PC-9 (cell line): ENCODE data around the gene COL4A4. TPM values are rescaled to one million over a fixed set of nuclear protein-coding genes. Genes with fewer than 3 reads are reported as not detected.

Source experiments
- BruUV-seq: library from RNA; stranded (reverse); fragments of 400-500 nt; replicated peaks from 2 replicates; lab custom pipeline; 2021; lab: Mats Ljungman, UMichigan
- CTCF ChIA-PET: fragments of 300-600 bp; sonication (Branson Sonifier 250); formaldehyde crosslinking; loops from one replicate; lab custom pipeline; 2022; ENCODE audit warnings: antibody characterized with exemption; lab: Charles Lee
- POLR2A ChIA-PET: fragments of 300-600 bp; sonication (Branson Sonifier 250); formaldehyde crosslinking; loops from one replicate; lab custom pipeline; 2022; ENCODE audit warnings: antibody characterized with exemption; ENCODE audit not compliant: unreplicated experiment; lab: Charles Lee
- DNase-seq, 2 experiments: peaks; one replicate each; pipeline versions ENCODE4 v3.0.0 to v3.0.0-alpha.2; 2015 to 2022; ENCODE audit warnings: mixed read lengths in 1 of 2
- H2AFZ ChIP-seq: fragments of 200-600 bp; sonication (generic); 2 replicates; pipeline ENCODE4 v1.8.1; 2017; ENCODE audit warnings: antibody characterized with exemption
- H3F3A ChIP-seq: fragments of 200-600 bp; sonication (generic); 2 replicates; pipeline ENCODE4 v1.8.1; 2017; ENCODE audit warnings: antibody characterized with exemption, mild to moderate bottlenecking, low read depth; ENCODE audit not compliant: insufficient read depth
- H3K27ac ChIP-seq: fragments of 200-600 bp; sonication (generic); 2 replicates; pipeline ENCODE4 v1.6.1; 2016; ENCODE audit warnings: mixed run types
- H3K27me3 ChIP-seq: fragments of 200-600 bp; sonication (generic); 2 replicates; pipeline ENCODE4 v1.6.1; 2016; ENCODE audit warnings: low read depth, mixed run types; ENCODE audit not compliant: insufficient read depth
- H3K36me3 ChIP-seq: fragments of 200-600 bp; sonication (generic); 2 replicates; pipeline ENCODE4 v1.6.1; 2016; ENCODE audit warnings: low read depth, mixed run types
- H3K4me1 ChIP-seq: fragments of 200-600 bp; sonication (generic); replicated peaks from 2 replicates; pipeline ENCODE4 v1.6.1; 2016; ENCODE audit warnings: mixed run types; ENCODE audit not compliant: insufficient read depth
- H3K4me2 ChIP-seq: fragments of 200-600 bp; sonication (generic); 2 replicates; pipeline ENCODE4 v1.6.1; 2017; ENCODE audit warnings: mixed run types
- H3K4me3 ChIP-seq: fragments of 200-600 bp; sonication (generic); 2 replicates; pipeline ENCODE4 v1.6.1; 2016; ENCODE audit warnings: mixed run types
- H3K79me2 ChIP-seq: fragments of 200-600 bp; sonication (generic); 2 replicates; pipeline ENCODE4 v1.6.1; 2017; ENCODE audit warnings: low read depth, mixed run types
- H3K9me2 ChIP-seq: fragments of 200-600 bp; sonication (generic); 2 replicates; pipeline ENCODE4 v1.8.1; 2017; ENCODE audit warnings: mild to moderate bottlenecking; ENCODE audit not compliant: insufficient read depth
- H3K9me3 ChIP-seq: fragments of 200-600 bp; sonication (generic); 2 replicates; pipeline ENCODE4 v1.8.1; 2016; ENCODE audit warnings: low read depth; ENCODE audit not compliant: insufficient read depth
- H4K20me1 ChIP-seq: fragments of 200-600 bp; sonication (generic); 2 replicates; pipeline ENCODE4 v1.8.1; 2017; ENCODE audit not compliant: insufficient read depth
- CTCF ChIP-seq: fragments of 200-600 bp; sonication (generic); conservative IDR thresholded peaks from 2 replicates; pipeline ENCODE4 v1.6.1; 2017; ENCODE audit warnings: mixed run types, antibody characterized with exemption, mild to moderate bottlenecking, moderate library complexity
- EZH2 ChIP-seq: fragments of 200-600 bp; sonication (generic); IDR thresholded peaks from 2 replicates; pipeline ENCODE4 v1.8.0; 2017; ENCODE audit warnings: antibody characterized with exemption, low read depth
- intact Hi-C: fragments of 100-400 bp; cut with micrococcal nuclease; formaldehyde crosslinking; loops from one replicate; pipeline ENCODE4 v1.10.0; 2022; ENCODE audit not compliant: unreplicated experiment
- total RNA-seq: library from RNA; stranded (reverse); gene quantifications from 2 replicates; pipeline ENCODE4 v1.2.3, GENCODE V29; 2021

The COL4A4 gene
- total RNA-seq, 1 experiment from 2014 or later, result 5.6 TPM

- no peaks in the 10 kb centered on the region for H3K9me3 ChIP-seq
- no peaks in the 10 kb centered on the region for H3K36me3 ChIP-seq
- H4K20me1 ChIP-seq, result no peaks in the 10 kb centered on the region
- H3K79me2 ChIP-seq, result no peaks in the 10 kb centered on the region
- ChIA-PET POLR2A (no interaction called here), CTCF (no interaction called here)
- H3K4me1 ChIP-seq, result no peaks in the 10 kb centered on the region
- H3K27me3 ChIP-seq, result no peaks in the 10 kb centered on the region
- intact Hi-C loops, result no loop called here
- H2AFZ ChIP-seq, result no peak overlapping the region
- BruUV-seq, result TSS peak; percentile 54
- DNase-seq, result no peak
- no peaks in the 10 kb centered on the region for H3K9me2 ChIP-seq
- TF ChIP-seq EZH2 (no peak), CTCF (no peak)
- no peaks in the 10 kb centered on the region for H3F3A ChIP-seq
- no peak overlapping the region for H3K4me2 ChIP-seq
- no peak overlapping the region for H3K4me3 ChIP-seq
- H3K27ac ChIP-seq, result no peak overlapping the region
Measured at GRCh38 chr2:227153758-227154486, 10.1 kb downstream of the COL4A4 start.

- Histone ChIP-seq H3K9me2 (no peaks in the 10 kb centered on the region), H3K27ac (no peak overlapping the region), H3K4me1 (no peaks in the 10 kb centered on the region), H3F3A (no peaks in the 10 kb centered on the region), H3K4me3 (no peak overlapping the region), H3K27me3 (no peaks in the 10 kb centered on the region), H4K20me1 (no peaks in the 10 kb centered on the region), H3K9me3 (no peaks in the 10 kb centered on the region), H2AFZ (no peak overlapping the region), H3K4me2 (no peak overlapping the region), H3K36me3 (no peaks in the 10 kb centered on the region), H3K79me2 (no peaks in the 10 kb centered on the region)
- intact Hi-C loops, result no loop called here
- no peak for TF ChIP-seq CTCF
- no peak for TF ChIP-seq EZH2
- DNase-seq, result no peak
- no TSS peak for BruUV-seq
- CTCF ChIA-PET, result interaction anchor here (0.6 kb wide), 1 partner anchor 220 kb away, joined by 3 read pairs; no protein-coding TSS in a partner anchor
- POLR2A ChIA-PET, result no interaction called here
Measured at GRCh38 chr2:227153307-227153706, 10.7 kb downstream of the COL4A4 start.

GRCh38 chr2:227152093-227152766 lies 11.8 kb downstream of the COL4A4 start:
- no peak overlapping the region for H3K4me2 ChIP-seq
- H3F3A ChIP-seq, result no peaks in the 10 kb centered on the region
- H3K9me2 ChIP-seq, result no peaks in the 10 kb centered on the region
- DNase-seq, result no peak
- H4K20me1 ChIP-seq, result no peaks in the 10 kb centered on the region
- POLR2A ChIA-PET, result interaction anchor here (0.6 kb wide), 1 partner anchor 674 kb away, joined by 3 read pairs; no protein-coding TSS in a partner anchor
- H3K27ac ChIP-seq, result no peak overlapping the region
- H3K36me3 ChIP-seq, result no peaks in the 10 kb centered on the region
- H3K4me1 ChIP-seq, result no peaks in the 10 kb centered on the region
- intact Hi-C loops, result no loop called here
- H2AFZ ChIP-seq, result no peak overlapping the region
- no peaks in the 10 kb centered on the region for H3K9me3 ChIP-seq
- H3K79me2 ChIP-seq, result no peaks in the 10 kb centered on the region
- CTCF ChIA-PET, result no interaction called here
- no TSS peak for BruUV-seq
- H3K4me3 ChIP-seq, result no peak overlapping the region
- TF ChIP-seq EZH2, result no peak
- TF ChIP-seq CTCF, result no peak
- H3K27me3 ChIP-seq, result no peaks in the 10 kb centered on the region
